Activated naive CD8-positive, alpha-beta T cell treated with anti-CD3 and anti-CD28 coated beads for 36 hours (primary cell): ENCODE measurements around the gene PRPF19. TPM values are rescaled to one million over a fixed set of nuclear protein-coding genes. Genes with fewer than 3 reads are reported as not detected.
A peak's percentile ranks its signal among the peaks of the same experiment; 100 is the strongest.

Source experiments
- DNase-seq: peaks from one replicate; pipeline ENCODE4 v3.0.0; 2021
- H3K27ac Mint-ChIP-seq: one replicate; pipeline ENCODE4 v1.8.0; 2022; ENCODE audit warnings: mild to moderate bottlenecking, moderate library complexity, mixed read lengths
- H3K27me3 Mint-ChIP-seq: one replicate; pipeline ENCODE4 v1.8.0; 2022; ENCODE audit warnings: mild to moderate bottlenecking, mixed read lengths
- H3K36me3 Mint-ChIP-seq: one replicate; pipeline ENCODE4 v1.8.0; 2021; ENCODE audit warnings: mild to moderate bottlenecking, mixed read lengths
- H3K4me1 Mint-ChIP-seq: one replicate; pipeline ENCODE4 v1.8.0; 2021; ENCODE audit warnings: mixed read lengths
- H3K4me3 Mint-ChIP-seq: one replicate; pipeline ENCODE4 v1.8.0; 2022; ENCODE audit warnings: mild to moderate bottlenecking, moderate library complexity, mixed read lengths
- H3K9me3 Mint-ChIP-seq: one replicate; pipeline ENCODE4 v1.8.0; 2022; ENCODE audit warnings: mixed read lengths
- total RNA-seq, 2 experiments: library from RNA; stranded (reverse); gene quantifications; one replicate each; pipeline ENCODE4 v1.2.3, GENCODE V29; 2021

PRPF19 gene
- total RNA-seq, 2 experiments from 2014 or later, result 209 to 213 TPM

- no peak overlapping the region for H3K4me3 Mint-ChIP-seq
- H3K27me3 Mint-ChIP-seq, result no peaks in the 10 kb centered on the region
- no peaks in the 10 kb centered on the region for H3K36me3 Mint-ChIP-seq
- DNase-seq, result no peak
- peaks cover 26% of the 10 kb centered on the region for H3K4me1 Mint-ChIP-seq
- H3K27ac Mint-ChIP-seq, result no peak overlapping the region
- no peaks in the 10 kb centered on the region for H3K9me3 Mint-ChIP-seq
Observed at GRCh38 chr11:60870733-60871377, 35.5 kb downstream of the PRPF19 start.

GRCh38 chr11:60870276-60870675 is 36.1 kb downstream of the PRPF19 start:
- DNase-seq, result no peak
- H3K9me3 Mint-ChIP-seq, result no peaks in the 10 kb centered on the region
- H3K27ac Mint-ChIP-seq, result no peak overlapping the region

GRCh38 chr11:60869451-60869825 is 36.9 kb downstream of the PRPF19 start:
- Mint-ChIP-seq H3K9me3 (no peaks in the 10 kb centered on the region), H3K4me3 (no peak overlapping the region), H3K27me3 (no peaks in the 10 kb centered on the region), H3K36me3 (no peaks in the 10 kb centered on the region), H3K27ac (no peak overlapping the region), H3K4me1 (peaks cover 26% of the 10 kb centered on the region)
- no peak for DNase-seq

More at GRCh38 chr11:60870276-60870675, 36.1 kb downstream of the PRPF19 start:
- H3K4me1 Mint-ChIP-seq, result peaks cover 26% of the 10 kb centered on the region
- no peak overlapping the region for H3K4me3 Mint-ChIP-seq
- no peaks in the 10 kb centered on the region for H3K36me3 Mint-ChIP-seq
- H3K27me3 Mint-ChIP-seq, result no peaks in the 10 kb centered on the region

GRCh38 chr11:60868682-60869450 is 37.5 kb downstream of the PRPF19 start:
- no peak overlapping the region for H3K4me3 Mint-ChIP-seq
- H3K36me3 Mint-ChIP-seq, result no peaks in the 10 kb centered on the region
- peaks cover 26% of the 10 kb centered on the region for H3K4me1 Mint-ChIP-seq
- no peaks in the 10 kb centered on the region for H3K27me3 Mint-ChIP-seq
- H3K9me3 Mint-ChIP-seq, result no peaks in the 10 kb centered on the region
- no peak overlapping the region for H3K27ac Mint-ChIP-seq
- DNase-seq, result no peak

- DNase-seq, result no peak
- Mint-ChIP-seq H3K27me3 (no peaks in the 10 kb centered on the region), H3K36me3 (no peaks in the 10 kb centered on the region), H3K9me3 (no peaks in the 10 kb centered on the region), H3K4me3 (no peak overlapping the region), H3K27ac (no peak overlapping the region), H3K4me1 (peaks cover 24% of the 10 kb centered on the region)
Observed at GRCh38 chr11:60867871-60868681, 38.3 kb downstream of the PRPF19 start.

GRCh38 chr11:60866911-60867870 is 39.2 kb downstream of the PRPF19 start, which contains the start of gene ZP1:
Gene ZP1 (plus strand): TSS chr11:60867542. CDS start chr11:60867562, 20 bp downstream.
- Mint-ChIP-seq H3K36me3 (no peaks in the 10 kb centered on the region), H3K27me3 (no peaks in the 10 kb centered on the region), H3K9me3 (no peaks in the 10 kb centered on the region), H3K27ac (no peak within 1 kb of the TSS), H3K4me3 (no peak within 1 kb of the TSS), H3K4me1 (peaks cover 21% of the 10 kb centered on the region)
- DNase-seq, result no peak

GRCh38 chr11:60864856-60865513 is 41.4 kb downstream of the PRPF19 start:
- no peak for DNase-seq
- no peaks in the 10 kb centered on the region for H3K27me3 Mint-ChIP-seq
- H3K36me3 Mint-ChIP-seq, result no peaks in the 10 kb centered on the region
- no peak overlapping the region for H3K27ac Mint-ChIP-seq
- no peak overlapping the region for H3K4me3 Mint-ChIP-seq
- H3K9me3 Mint-ChIP-seq, result no peaks in the 10 kb centered on the region
- H3K4me1 Mint-ChIP-seq, result peaks cover 2% of the 10 kb centered on the region

GRCh38 chr11:60863550-60864521 is 42.5 kb downstream of the PRPF19 start:
- peaks cover 7% of the 10 kb centered on the region for H3K4me1 Mint-ChIP-seq

GRCh38 chr11:60862171-60862570 is 44.2 kb downstream of the PRPF19 start:
- H3K4me1 Mint-ChIP-seq, result peaks cover 16% of the 10 kb centered on the region
- DNase-seq, result no peak
- no peaks in the 10 kb centered on the region for H3K9me3 Mint-ChIP-seq
- no peaks in the 10 kb centered on the region for H3K27me3 Mint-ChIP-seq
- H3K27ac Mint-ChIP-seq, result no peak overlapping the region
- H3K36me3 Mint-ChIP-seq, result no peaks in the 10 kb centered on the region
- H3K4me3 Mint-ChIP-seq, result no peak overlapping the region

More at GRCh38 chr11:60863550-60864521, 42.5 kb downstream of the PRPF19 start:
- no peaks in the 10 kb centered on the region for H3K27me3 Mint-ChIP-seq
- no peak overlapping the region for H3K27ac Mint-ChIP-seq
- DNase-seq, result no peak
- no peak overlapping the region for H3K4me3 Mint-ChIP-seq
- H3K9me3 Mint-ChIP-seq, result no peaks in the 10 kb centered on the region
- H3K36me3 Mint-ChIP-seq, result no peaks in the 10 kb centered on the region

- Mint-ChIP-seq H3K27ac (no peak overlapping the region), H3K4me3 (no peak overlapping the region), H3K9me3 (no peaks in the 10 kb centered on the region), H3K27me3 (no peaks in the 10 kb centered on the region), H3K36me3 (no peaks in the 10 kb centered on the region), H3K4me1 (peaks cover 17% of the 10 kb centered on the region)
- DNase-seq, result no peak
Observed at GRCh38 chr11:60860943-60861342, 45.4 kb downstream of the PRPF19 start.

GRCh38 chr11:60859616-60860250 is 46.7 kb downstream of the PRPF19 start:
- H3K9me3 Mint-ChIP-seq, result no peaks in the 10 kb centered on the region
- H3K4me1 Mint-ChIP-seq, result peaks cover 24% of the 10 kb centered on the region
- H3K27ac Mint-ChIP-seq, result no peak overlapping the region
- no peak for DNase-seq
- no peaks in the 10 kb centered on the region for H3K36me3 Mint-ChIP-seq
- no peaks in the 10 kb centered on the region for H3K27me3 Mint-ChIP-seq
- no peak overlapping the region for H3K4me3 Mint-ChIP-seq

- H3K9me3 Mint-ChIP-seq, result no peaks in the 10 kb centered on the region
- H3K36me3 Mint-ChIP-seq, result no peaks in the 10 kb centered on the region
- H3K27ac Mint-ChIP-seq, result peak overlapping the region; percentile 4
- DNase-seq, result no peak
- no peaks in the 10 kb centered on the region for H3K27me3 Mint-ChIP-seq
- peaks cover 26% of the 10 kb centered on the region for H3K4me1 Mint-ChIP-seq
- H3K4me3 Mint-ChIP-seq, result no peak overlapping the region
Observed at GRCh38 chr11:60858731-60859464, 47.5 kb downstream of the PRPF19 start.
